ENCODE data around the gene CYB5R3.

- no peak for TF ChIP-seq REST (IDR thresholded peaks at IDR 0.05; ENCODE audit: low read depth)
- TF ChIP-seq EP300 (IDR thresholded peaks at IDR 0.05; ENCODE audit: borderline replicate concordance): no peak
- TF ChIP-seq YY1 (IDR thresholded peaks at IDR 0.05; ENCODE audit: low read depth): no peak
- no peak for TF ChIP-seq CEBPB (IDR thresholded peaks at IDR 0.05)
- TF ChIP-seq TAF1 (IDR thresholded peaks at IDR 0.05; ENCODE audit: low read depth): no peak
- no peak for TF ChIP-seq CREB1 (IDR thresholded peaks at IDR 0.05; ENCODE audit: low read depth)
Observed at GRCh38 chr22:42601879-42602465, 47.2 kb downstream of the CYB5R3 start.

All from Ishikawa (cell line).